Bronchial epithelial cell (primary cell): ENCODE results near the gene METTL21A. TPM values are rescaled to one million over a fixed set of nuclear protein-coding genes. Genes with fewer than 3 reads are reported as not detected.

Experiments
- DNase-seq: peaks from one replicate; pipeline ENCODE4 v3.0.0-alpha.2; 2010; ENCODE audit warnings: low read depth
- FAIRE-seq: peaks from 2 replicates; lab custom pipeline; 2011; peaks lifted over from hg19 to GRCh38; lab: Jason Lieb, UNC
- H3K27me3 ChIP-seq: 2 replicates; pipeline ENCODE4 v1.5.1; 2011; ENCODE audit warnings: low read length; ENCODE audit not compliant: control insufficient read depth, insufficient read depth
- H3K36me3 ChIP-seq: 2 replicates; pipeline ENCODE4 v1.5.1; 2011; ENCODE audit warnings: low read length; ENCODE audit not compliant: control insufficient read depth, insufficient read depth
- H3K4me3 ChIP-seq: 2 replicates; pipeline ENCODE4 v1.5.1; 2011; ENCODE audit warnings: mild to moderate bottlenecking, low read depth, low read length, control low read depth
- CTCF ChIP-seq: IDR thresholded peaks from 2 replicates; pipeline ENCODE4 v1.5.1; 2011; ENCODE audit warnings: mild to moderate bottlenecking, moderate library complexity, low read length, control low read depth, inconsistent platforms; ENCODE audit not compliant: insufficient read depth, severe bottlenecking
- total RNA-seq: library from RNA; depleted of rRNA; stranded (reverse); fragments of >200 nt; gene quantifications from 2 replicates; pipeline ENCODE4 v1.2.1, GENCODE V29; 2014

The METTL21A gene
- total RNA-seq, 1 donor from 2014 or later: 11.6 TPM

- H3K36me3 ChIP-seq: peaks cover 3% of the 10 kb centered on the region
- FAIRE-seq (no peak), DNase-seq (no peak)
- TF ChIP-seq CTCF: no peak
- no peak overlapping the region for H3K4me3 ChIP-seq
- no peaks in the 10 kb centered on the region for H3K27me3 ChIP-seq
Measured at GRCh38 chr2:207619764-207620203, 5.4 kb downstream of the METTL21A start.

- FAIRE-seq (peak; percentile 32), DNase-seq (peak; percentile 77)
- no peak for TF ChIP-seq CTCF
- H3K36me3 ChIP-seq: peaks cover 3% of the 10 kb centered on the region
- H3K4me3 ChIP-seq: no peak overlapping the region
- H3K27me3 ChIP-seq: no peaks in the 10 kb centered on the region
Measured at GRCh38 chr2:207617011-207617671, 8.1 kb downstream of the METTL21A start.

DNA sequence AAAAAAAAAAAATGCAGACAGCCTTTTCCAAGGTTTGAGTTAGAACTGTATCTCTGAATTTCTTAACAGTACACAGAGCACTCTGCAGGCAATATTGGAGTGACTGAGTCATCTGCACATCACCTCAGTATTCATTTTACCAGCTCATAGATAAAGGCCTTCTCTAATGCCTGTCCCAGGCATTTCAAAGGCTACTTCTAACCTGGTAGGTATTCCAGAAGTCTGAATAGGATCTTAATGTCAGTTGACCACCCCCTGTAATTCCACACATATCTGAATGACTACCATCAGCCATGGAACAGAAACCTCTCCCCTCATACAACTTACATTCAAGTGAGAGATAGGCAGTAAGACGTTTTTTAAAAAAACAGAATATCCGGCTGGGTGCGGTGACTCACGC, 9.0 kb downstream of the METTL21A start:
- Histone ChIP-seq H3K36me3 (peaks cover 1% of the 10 kb centered on the region), H3K27me3 (no peaks in the 10 kb centered on the region), H3K4me3 (no peak overlapping the region)
- no peak for FAIRE-seq
- DNase-seq: peak; percentile 71
- TF ChIP-seq CTCF: no peak

DNA sequence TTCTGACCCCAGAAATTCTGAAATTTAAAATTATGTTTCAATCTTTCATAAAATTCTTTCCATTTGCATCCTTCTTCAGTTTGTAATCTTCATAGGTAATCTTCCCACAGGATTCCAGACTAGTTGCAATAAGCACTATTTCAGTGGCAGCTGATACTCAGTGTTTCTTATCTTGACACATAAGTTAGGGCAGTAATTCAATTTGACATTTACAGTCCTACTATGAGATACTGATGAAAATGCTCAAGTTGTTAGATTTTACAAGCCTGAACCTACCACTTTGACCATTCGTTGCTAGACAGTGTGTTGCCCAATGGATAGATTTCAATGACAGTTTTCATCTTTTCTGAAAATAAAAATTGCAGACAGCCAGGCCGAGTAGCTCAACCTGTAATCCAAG, 10.4 kb downstream of the METTL21A start:
- FAIRE-seq (no peak), DNase-seq (no peak)
- Histone ChIP-seq H3K4me3 (no peak overlapping the region), H3K36me3 (no peaks in the 10 kb centered on the region), H3K27me3 (no peaks in the 10 kb centered on the region)
- TF ChIP-seq CTCF: no peak

- FAIRE-seq (no peak), DNase-seq (no peak)
- no peak for TF ChIP-seq CTCF
- Histone ChIP-seq H3K27me3 (no peaks in the 10 kb centered on the region), H3K36me3 (no peaks in the 10 kb centered on the region), H3K4me3 (no peak overlapping the region)
Measured at GRCh38 chr2:207612714-207613113, 12.5 kb downstream of the METTL21A start.

GRCh38 chr2:207606829-207607228, 18.4 kb downstream of the METTL21A start:
- no peaks in the 10 kb centered on the region for H3K27me3 ChIP-seq
- no peak overlapping the region for H3K4me3 ChIP-seq
- TF ChIP-seq CTCF: no peak
- DNase-seq (peak; percentile 12), FAIRE-seq (no peak)
- H3K36me3 ChIP-seq: no peaks in the 10 kb centered on the region
